HG03045 (cell line): ENCODE data around the gene NOP10.
A peak's percentile ranks its signal among the peaks of the same experiment; 100 is the strongest.
"Not testable (repeated sequence)": the region's sequence is repeated elsewhere in the genome, so short reads cannot be mapped to it uniquely, and the experiment has no call there.

Source experiments
- ATAC-seq: cut with Tn5 transposase; IDR thresholded peaks from one replicate; pipeline ENCODE4 v1.9.1; 2021; ENCODE audit warnings: mild to moderate bottlenecking, moderate library complexity; ENCODE audit not compliant: unreplicated experiment

Gene NOP10

GRCh38 chr15:34342737-34343575 is at the start of gene NOP10, which contains the start of gene NUTM1:
NOP10 (minus strand) TSS chr15:34343136; CDS start chr15:34343073, 63 bp downstream.
NUTM1 (plus strand) TSS chr15:34343315; CDS start chr15:34343697, 382 bp downstream.
- peak; percentile 89 for ATAC-seq

DNA sequence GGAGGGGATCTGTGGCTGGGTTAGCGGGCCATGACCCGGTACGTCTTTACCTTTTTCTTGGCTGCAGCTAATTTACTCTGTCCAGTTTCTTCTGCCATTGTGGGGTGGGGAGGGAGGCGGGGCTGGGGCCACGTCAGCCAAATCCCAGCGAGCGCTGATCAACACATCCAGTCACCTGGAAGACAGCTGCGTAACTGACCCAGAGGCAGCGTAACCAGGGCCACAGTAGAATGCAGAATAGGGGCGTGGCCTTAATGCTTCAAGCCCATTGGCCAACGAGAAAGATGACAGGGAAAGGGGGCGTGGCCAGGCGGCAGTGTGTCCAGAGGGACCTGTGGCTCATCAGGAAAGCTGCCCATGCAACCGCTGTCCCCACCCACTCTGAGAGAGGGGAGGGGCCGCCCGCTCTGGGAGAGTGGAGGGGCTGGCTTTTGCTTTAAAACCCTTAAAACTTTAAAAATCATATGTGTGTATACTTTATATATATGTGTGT is 46.7 kb upstream of the NOP10 start:
- not testable (repeated sequence) for ATAC-seq

DNA sequence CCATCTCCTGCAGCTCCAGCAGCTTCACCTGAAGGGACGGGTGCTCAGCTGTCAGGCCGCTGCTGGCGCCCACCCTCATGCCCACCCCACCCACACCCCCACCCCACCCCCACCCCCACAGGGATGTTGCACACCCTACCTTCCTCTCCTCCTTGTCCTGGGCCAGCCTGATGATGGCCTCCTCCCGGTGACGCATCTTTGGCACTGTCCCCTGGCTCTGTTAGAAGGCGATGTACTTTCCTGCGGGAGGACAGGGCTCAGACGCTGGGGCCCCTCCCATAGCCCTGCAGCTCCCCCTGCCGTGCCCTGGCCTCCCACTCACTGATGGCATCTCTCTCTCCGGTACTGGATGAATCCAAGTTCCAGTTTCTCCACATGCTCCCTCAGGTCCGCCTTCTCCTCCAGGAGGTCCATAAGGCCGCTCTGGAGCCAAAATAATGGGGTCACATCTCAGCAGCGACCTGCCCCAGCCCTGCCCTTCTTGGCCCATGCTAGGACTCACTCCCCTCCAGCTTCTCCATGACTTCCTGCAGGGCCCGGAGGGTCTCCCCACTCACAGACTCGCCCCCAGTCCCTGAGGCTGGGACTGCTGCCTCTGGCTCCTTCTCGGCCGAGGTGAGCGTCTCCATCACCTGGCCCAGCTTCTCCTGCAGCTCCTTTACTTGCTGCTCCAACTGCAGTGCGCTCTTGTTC is 39.0 kb upstream of the NOP10 start:
- ATAC-seq = not testable (repeated sequence)

DNA sequence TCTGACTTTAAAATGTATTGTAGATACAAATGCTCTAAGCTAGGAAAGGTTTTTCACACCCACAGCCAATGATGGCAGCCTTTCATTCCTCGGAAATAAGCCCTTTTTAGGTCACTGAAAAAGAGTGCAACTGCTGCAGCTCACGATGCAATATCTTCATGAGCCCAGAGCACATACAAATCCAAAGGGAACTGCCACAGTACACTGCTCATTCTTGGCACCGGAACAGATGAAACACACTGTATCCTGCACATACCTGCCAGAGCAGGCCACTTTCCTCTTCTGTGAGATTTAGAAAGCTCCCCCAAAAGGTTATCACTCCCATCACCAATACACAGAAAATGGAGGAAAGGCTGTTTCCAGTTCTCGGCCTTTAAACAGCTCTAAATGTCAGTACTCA is 37.6 kb upstream of the NOP10 start:
- not testable (repeated sequence) for ATAC-seq

DNA sequence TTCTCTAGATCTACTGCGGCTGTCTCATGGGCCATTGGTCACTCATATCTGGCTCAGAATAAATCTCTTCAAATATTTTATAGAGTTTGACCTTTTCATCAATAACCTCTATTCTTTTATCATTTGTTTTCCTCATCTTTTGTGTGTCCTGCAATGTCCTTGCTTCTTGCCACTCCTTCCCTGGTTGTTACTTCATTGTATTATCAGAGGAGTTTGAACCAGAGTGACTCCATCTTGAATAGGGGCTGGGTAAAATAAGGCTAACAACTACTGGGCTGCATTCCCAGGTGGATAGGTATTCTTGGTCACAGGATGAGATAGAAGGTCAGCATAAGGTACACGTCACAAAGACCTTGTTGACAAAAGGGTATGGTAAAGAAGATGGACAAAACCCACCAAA is 33.9 kb upstream of the NOP10 start:
- ATAC-seq = no peak

DNA sequence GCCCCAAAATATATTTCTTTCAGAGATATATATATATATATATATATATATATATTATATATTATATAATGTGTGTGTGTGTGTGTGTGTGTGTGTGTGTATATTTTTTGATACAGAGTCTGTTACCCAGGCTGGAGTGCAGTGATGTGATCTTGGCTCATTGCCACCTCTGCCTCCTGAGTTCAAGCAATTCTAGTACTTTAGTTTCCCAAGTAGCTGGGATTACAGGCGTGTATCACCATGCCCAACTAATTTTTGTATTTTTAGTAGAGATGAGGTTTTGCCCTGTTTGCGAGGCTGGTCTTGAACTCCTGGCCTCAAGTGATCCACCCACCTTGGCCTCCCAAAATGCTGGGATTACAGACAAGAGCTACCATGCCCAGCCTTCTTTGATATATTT is 32.6 kb upstream of the NOP10 start:
- not testable (repeated sequence) for ATAC-seq

GRCh38 chr15:34374816-34375215 is 31.9 kb upstream of the NOP10 start:
- no peak for ATAC-seq

GRCh38 chr15:34373951-34374350 is 31.0 kb upstream of the NOP10 start:
- ATAC-seq = no peak

- no peak for ATAC-seq
Observed at GRCh38 chr15:34370643-34371042, 27.7 kb upstream of the NOP10 start.

- no peak for ATAC-seq
Observed at GRCh38 chr15:34370129-34370528, 27.2 kb upstream of the NOP10 start.

DNA sequence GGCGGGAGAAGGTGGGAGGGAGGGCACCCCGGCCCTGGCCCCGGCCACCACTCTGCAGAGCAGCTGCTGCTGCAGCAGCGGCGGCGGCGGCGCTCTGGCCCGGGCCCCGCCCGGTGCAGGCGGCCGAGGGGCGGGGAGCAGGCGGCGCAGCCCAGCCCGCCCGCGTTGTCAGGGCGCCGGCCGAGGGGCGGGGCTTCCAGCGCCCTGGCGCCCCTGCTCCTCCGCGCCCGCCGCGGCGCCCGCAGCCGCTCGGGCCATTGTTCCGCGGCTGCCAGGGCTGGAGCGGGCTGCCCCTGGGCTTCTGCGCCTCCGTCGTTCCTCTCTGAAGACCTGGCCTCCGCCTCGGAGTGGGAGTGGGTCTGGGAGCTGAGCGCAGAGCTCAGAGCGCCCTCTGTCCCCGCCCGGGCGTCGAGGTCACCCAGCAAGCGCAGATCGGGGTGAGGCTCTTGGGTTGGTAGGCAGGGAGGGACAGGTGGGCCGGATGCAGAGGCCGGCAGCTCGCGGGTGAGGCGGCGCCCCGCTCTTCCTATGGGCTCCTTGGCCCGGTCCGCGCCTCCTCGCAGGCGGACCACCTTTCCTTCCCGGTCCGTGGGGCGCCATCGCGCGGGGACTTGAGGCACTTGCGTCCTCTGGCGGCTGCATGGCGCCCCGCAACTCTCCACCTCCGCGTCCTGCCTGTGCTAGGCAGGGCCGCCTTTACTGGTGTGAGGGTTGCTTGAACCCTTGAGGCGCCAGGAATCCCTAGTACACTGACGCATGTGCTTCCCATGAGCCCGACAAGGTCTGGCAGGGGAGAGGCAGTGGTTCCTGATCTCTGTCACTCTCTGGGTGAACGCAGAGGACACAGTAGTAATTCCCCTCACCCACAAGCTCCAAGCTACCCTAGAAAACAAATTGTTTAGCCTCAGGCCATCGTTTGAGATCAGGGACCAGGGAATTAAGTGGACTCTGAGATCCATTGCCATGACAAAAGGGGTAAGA is 24.5 kb upstream of the NOP10 start, which contains the start of gene LPCAT4:
Gene LPCAT4 (minus strand): TSS at position 96 of the 981 bp plus-strand sequence. CDS start 96 bp downstream, outside the sequence.
- ATAC-seq = peak; percentile 83

- ATAC-seq = no peak
Observed at GRCh38 chr15:34366271-34367065, 23.5 kb upstream of the NOP10 start.

- no peak for ATAC-seq
Observed at GRCh38 chr15:34365836-34366235, 22.9 kb upstream of the NOP10 start.

GRCh38 chr15:34365091-34365825 is 22.3 kb upstream of the NOP10 start:
- no peak for ATAC-seq

- ATAC-seq = no peak
Observed at GRCh38 chr15:34364041-34364440, 21.1 kb upstream of the NOP10 start.

- ATAC-seq = no peak
Observed at GRCh38 chr15:34362047-34362773, 19.3 kb upstream of the NOP10 start.

DNA sequence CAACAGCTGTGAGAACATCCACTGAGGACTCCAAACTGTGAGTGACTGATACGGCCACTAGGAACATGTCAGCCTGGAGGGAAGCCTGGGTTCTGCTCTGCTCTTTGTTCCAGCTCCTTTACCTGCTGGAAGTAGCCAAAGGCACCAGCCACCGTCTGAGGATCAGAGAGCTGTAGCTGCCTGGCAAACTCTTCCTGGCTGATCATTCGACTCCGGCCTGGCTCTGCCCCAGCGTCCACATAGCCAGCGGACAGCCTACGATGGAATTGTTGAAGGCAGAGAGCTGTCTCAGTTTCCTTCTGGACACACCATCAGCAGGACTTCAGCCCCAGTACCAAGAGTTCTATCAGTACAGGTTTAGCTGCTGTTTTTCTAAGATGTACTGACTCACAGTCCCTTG is 18.3 kb upstream of the NOP10 start:
- no peak for ATAC-seq

GRCh38 chr15:34360298-34360697 is 17.4 kb upstream of the NOP10 start:
- ATAC-seq = no peak
